ENCODE data around the gene PTPRR.

- TF ChIP-seq CTCF (IDR thresholded peaks at IDR 0.05) (no peak), POLR2AphosphoS5 (IDR thresholded peaks at IDR 0.05) (no peak), POLR2A (IDR thresholded peaks at IDR 0.05; ENCODE audit: low read depth) (no peak)
These were observed 91.5 kb downstream of the PTPRR start for GRCh38 chr12:70829070-70829469.

Data from esophagus muscularis mucosa (tissue), 3 donors.